ENCODE results near the gene LTB4R2.

GRCh38 chr14:24289649-24290280 lies 20.2 kb upstream of the LTB4R2 start:
- TF ChIP-seq, protein P1, sequence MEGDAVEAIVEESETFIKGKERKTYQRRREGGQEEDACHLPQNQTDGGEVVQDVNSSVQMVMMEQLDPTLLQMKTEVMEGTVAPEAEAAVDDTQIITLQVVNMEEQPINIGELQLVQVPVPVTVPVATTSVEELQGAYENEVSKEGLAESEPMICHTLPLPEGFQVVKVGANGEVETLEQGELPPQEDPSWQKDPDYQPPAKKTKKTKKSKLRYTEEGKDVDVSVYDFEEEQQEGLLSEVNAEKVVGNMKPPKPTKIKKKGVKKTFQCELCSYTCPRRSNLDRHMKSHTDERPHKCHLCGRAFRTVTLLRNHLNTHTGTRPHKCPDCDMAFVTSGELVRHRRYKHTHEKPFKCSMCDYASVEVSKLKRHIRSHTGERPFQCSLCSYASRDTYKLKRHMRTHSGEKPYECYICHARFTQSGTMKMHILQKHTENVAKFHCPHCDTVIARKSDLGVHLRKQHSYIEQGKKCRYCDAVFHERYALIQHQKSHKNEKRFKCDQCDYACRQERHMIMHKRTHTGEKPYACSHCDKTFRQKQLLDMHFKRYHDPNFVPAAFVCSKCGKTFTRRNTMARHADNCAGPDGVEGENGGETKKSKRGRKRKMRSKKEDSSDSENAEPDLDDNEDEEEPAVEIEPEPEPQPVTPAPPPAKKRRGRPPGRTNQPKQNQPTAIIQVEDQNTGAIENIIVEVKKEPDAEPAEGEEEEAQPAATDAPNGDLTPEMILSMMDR (IDR thresholded peaks at IDR 0.05), result no peak
- no peak for TF ChIP-seq POLR2A (IDR thresholded peaks at IDR 0.05)

Measured in lower leg skin (tissue), 3 donors.